IMR-90 (cell line): ENCODE data around the gene TOX3. TPM values are rescaled to one million over a fixed set of nuclear protein-coding genes. Genes with fewer than 3 reads are reported as not detected.

Experiments
- ATAC-seq: fragments of 200-7000 bp; cut with Tn5 transposase; 2 replicates; pipeline ENCODE4 v1.9.1; 2020; ENCODE audit warnings: low read depth, mild to moderate bottlenecking, moderate library complexity
- BruUV-seq: library from RNA; stranded (reverse); fragments of 400-500 nt; replicated peaks from 2 replicates; lab custom pipeline; 2021; lab: Mats Ljungman, UMichigan
- CTCF ChIA-PET: fragments of 300-600 bp; formaldehyde crosslinking; extraction: SDS; loops from one replicate; lab custom pipeline; 2021; ENCODE audit warnings: antibody characterized with exemption; lab: Yijun Ruan, JAX
- POLR2A ChIA-PET: fragments of 300-600 bp; sonication (Branson Sonifier 250); formaldehyde crosslinking; loops from one replicate; lab custom pipeline; 2022; ENCODE audit warnings: antibody characterized with exemption; ENCODE audit not compliant: unreplicated experiment; lab: Charles Lee
- DNase-seq: peaks from one replicate; pipeline ENCODE4 v3.0.0; 2013
- H2AFZ ChIP-seq: replicated peaks from 2 replicates; pipeline ENCODE3; 2013; ENCODE audit warnings: low read length, mild to moderate bottlenecking; ENCODE audit not compliant: poor library complexity
- H2AK5ac ChIP-seq: 2 replicates; pipeline ENCODE4 v1.6.1; 2013; ENCODE audit warnings: low read depth, low read length, inconsistent platforms
- H2AK9ac ChIP-seq: replicated peaks from 2 replicates; pipeline ENCODE3; 2013; ENCODE audit warnings: mild to moderate bottlenecking, low read depth, low read length, moderate library complexity; ENCODE audit not compliant: poor library complexity
- H2BK120ac ChIP-seq: 2 replicates; pipeline ENCODE4 v1.6.1; 2013; ENCODE audit warnings: low read depth, low read length, inconsistent platforms
- H2BK15ac ChIP-seq: 3 replicates; pipeline ENCODE4 v1.6.1; 2013; ENCODE audit warnings: low read depth, low read length, inconsistent platforms
- H2BK20ac ChIP-seq: 2 replicates; pipeline ENCODE4 v1.6.1; 2013; ENCODE audit warnings: low read depth, mild to moderate bottlenecking, inconsistent platforms, low read length, moderate library complexity
- H2BK5ac ChIP-seq: 2 replicates; pipeline ENCODE4 v1.6.1; 2013; ENCODE audit warnings: mild to moderate bottlenecking, low read depth, low read length, inconsistent platforms; ENCODE audit not compliant: poor library complexity, severe bottlenecking
- H3K14ac ChIP-seq: replicated peaks from 2 replicates; pipeline ENCODE4 v1.6.1; 2013; ENCODE audit warnings: low read depth, low read length, inconsistent platforms
- H3K18ac ChIP-seq: 2 replicates; pipeline ENCODE4 v1.6.1; 2013; ENCODE audit warnings: low read depth, low read length, control low read depth
- H3K23ac ChIP-seq: 2 replicates; pipeline ENCODE4 v1.6.1; 2013; ENCODE audit warnings: low read depth, low read length, inconsistent platforms
- H3K27ac ChIP-seq: 2 replicates; pipeline ENCODE4 v1.5.1; 2013; ENCODE audit warnings: mild to moderate bottlenecking, control low read depth, low read length; ENCODE audit not compliant: insufficient read depth
- H3K27me3 ChIP-seq: 2 replicates; pipeline ENCODE4 v1.6.1; 2013; ENCODE audit warnings: low read length; ENCODE audit not compliant: control insufficient read depth, insufficient read depth
- H3K36me3 ChIP-seq: 2 replicates; pipeline ENCODE4 v1.6.1; 2013; ENCODE audit warnings: low read length, mixed read lengths; ENCODE audit not compliant: control insufficient read depth, insufficient read depth
- H3K4ac ChIP-seq: 2 replicates; pipeline ENCODE4 v1.6.1; 2013; ENCODE audit warnings: low read depth, low read length, inconsistent platforms
- H3K4me1 ChIP-seq: 2 replicates; pipeline ENCODE4 v1.6.1; 2013; ENCODE audit warnings: low read length, mixed read lengths; ENCODE audit not compliant: control insufficient read depth, insufficient read depth
- H3K4me2 ChIP-seq: 2 replicates; pipeline ENCODE4 v1.6.1; 2013; ENCODE audit warnings: low read depth, mild to moderate bottlenecking, control low read depth, low read length, moderate library complexity
- H3K4me3 ChIP-seq: 2 replicates; pipeline ENCODE4 v1.5.1; 2013; ENCODE audit warnings: low read depth, mild to moderate bottlenecking, control low read depth, low read length, moderate library complexity; ENCODE audit not compliant: insufficient read depth
- H3K56ac ChIP-seq: 2 replicates; pipeline ENCODE4 v1.6.1; 2013; ENCODE audit warnings: low read length, inconsistent platforms; ENCODE audit not compliant: insufficient read depth; ENCODE audit errors: extremely low read depth
- H3K79me1 ChIP-seq, 2 experiments: 2 replicates each; pipeline ENCODE4 v1.6.1; 2013; ENCODE audit warnings: low read length in 2 of 2, inconsistent platforms in 1 of 2, low read depth in 1 of 2
- H3K9ac ChIP-seq: 2 replicates; pipeline ENCODE4 v1.6.1; 2013; ENCODE audit warnings: low read depth, low read length, control low read depth
- H3K9me1 ChIP-seq: 2 replicates; pipeline ENCODE4 v1.6.1; 2013; ENCODE audit warnings: low read length, inconsistent platforms; ENCODE audit not compliant: insufficient read depth
- H3K9me3 ChIP-seq: 2 replicates; pipeline ENCODE4 v1.6.1; 2013; ENCODE audit warnings: low read length; ENCODE audit not compliant: control insufficient read depth, insufficient read depth
- H4K20me1 ChIP-seq: 2 replicates; pipeline ENCODE4 v1.6.1; 2013; ENCODE audit warnings: low read length, inconsistent platforms; ENCODE audit not compliant: insufficient read depth
- H4K5ac ChIP-seq: 2 replicates; pipeline ENCODE4 v1.6.1; 2013; ENCODE audit warnings: mild to moderate bottlenecking, low read depth, low read length, control low read depth
- H4K8ac ChIP-seq, 2 experiments: 2 replicates each; pipeline ENCODE4 v1.6.1; 2013; ENCODE audit warnings: low read depth in 2 of 2, low read length in 2 of 2, control low read depth in 1 of 2, inconsistent platforms in 1 of 2
- H4K91ac ChIP-seq: 2 replicates; pipeline ENCODE4 v1.6.1; 2013; ENCODE audit warnings: low read depth, low read length, inconsistent platforms; ENCODE audit not compliant: insufficient read depth
- CTCF ChIP-seq: conservative IDR thresholded peaks from 2 replicates; pipeline ENCODE4 v1.5.1; 2012; ENCODE audit warnings: mild to moderate bottlenecking, low read depth, low read length, improper control_type of control experiment
- FOS ChIP-seq: fragments of 150-350 bp; IDR thresholded peaks from 2 replicates; pipeline ENCODE4 v1.6.1; 2016; ENCODE audit warnings: low read depth, low read length
- NFE2L2 ChIP-seq: fragments of 150-350 bp; IDR thresholded peaks from 2 replicates; pipeline ENCODE4 v1.6.1; 2016; ENCODE audit warnings: low read depth, mild to moderate bottlenecking, low read length
- WGBS, 2 experiments: methylation state at CpG; one replicate each; pipeline versions ENCODE4 v1.1.5 to v1.1.7; 2013; ENCODE audit warnings: missing lambda C conversion rate in 2 of 2; ENCODE audit not compliant: insufficient read length in 1 of 2; ENCODE audit errors: extremely low coverage in 2 of 2; 5-methylcytosine and 5-hydroxymethylcytosine counted together
- dilution Hi-C: fragments of 300-500 bp; cut with HindIII; formaldehyde crosslinking; loops from one replicate; pipeline ENCODE4 v1.14.3; 2018; ENCODE audit warnings: low sequenced_read_pairs; ENCODE audit not compliant: unreplicated experiment
- in situ Hi-C: fragments of 300-500 bp; cut with MboI; formaldehyde crosslinking; loops from 3 replicates; pipeline ENCODE4 v1.14.3; 2019; ENCODE audit warnings: low sequenced_read_pairs, inconsistent platforms, mixed read lengths
- intact Hi-C: fragments of 100-400 bp; cut with micrococcal nuclease; formaldehyde crosslinking; loops from 2 replicates; pipeline ENCODE4 v1.10.0; 2022
- polyA plus RNA-seq, 3 experiments: library from polyadenylated mRNA; depleted of rRNA; stranded (reverse); fragments of >200 nt; gene quantifications; 2 replicates each; pipeline ENCODE4 v1.2.3, GENCODE V29; 2012; ENCODE audit warnings: low replicate concordance in 1 of 3
- total RNA-seq: library from RNA; depleted of rRNA; stranded (reverse); fragments of >200 nt; gene quantifications from 2 replicates; pipeline ENCODE4 v1.2.3, GENCODE V29; 2012

Gene TOX3
- total and polyA plus RNA-seq, 2 of the 4 experiments (the other 2 are of a cell fraction) = not detected

GRCh38 chr16:52538511-52538910, 8.4 kb downstream of the TOX3 start:
- dilution Hi-C loops = no loop called here
- Histone ChIP-seq H2AK9ac (no peak overlapping the region), H2AFZ (no peak overlapping the region), H3K36me3 (no peaks in the 10 kb centered on the region), H3K23ac (no peak overlapping the region), H3K18ac (no peak overlapping the region), H3K9me3 (no peaks in the 10 kb centered on the region), H3K27me3 (no peaks in the 10 kb centered on the region), H4K5ac (no peak overlapping the region), H3K27ac (no peak overlapping the region), H2BK15ac (no peak overlapping the region), H3K9ac (no peak overlapping the region), H2BK120ac (no peak overlapping the region), H2BK20ac (no peak overlapping the region), H3K79me1 (no peaks in the 10 kb centered on the region), H3K4me2 (no peak overlapping the region), H3K4me1 (no peaks in the 10 kb centered on the region), H4K8ac (no peak overlapping the region), H3K9me1 (no peaks in the 10 kb centered on the region), H3K56ac (no peak overlapping the region), H3K14ac (no peak overlapping the region), H3K4me3 (no peak overlapping the region), H2BK5ac (no peak overlapping the region), H3K4ac (no peak overlapping the region), H2AK5ac (no peak overlapping the region), H4K91ac (no peak overlapping the region), H4K20me1 (no peaks in the 10 kb centered on the region)
- DNase-seq (no peak), ATAC-seq (no peak)
- BruUV-seq = no TSS peak
- CTCF ChIA-PET = no interaction called here
- TF ChIP-seq FOS (no peak), NFE2L2 (no peak), CTCF (no peak)
- no CpG with 5 or more reads among the region's 1 CpG for WGBS, 2 experiments
- intact Hi-C loops = no loop called here
- in situ Hi-C loops = no loop called here
- POLR2A ChIA-PET = no interaction called here
